GM13976 (cell line): ENCODE measurements around the gene CLEC2A.
"Not testable (repeated sequence)": the region's sequence is repeated elsewhere in the genome, so short reads cannot be mapped to it uniquely, and the experiment has no call there.

Source experiments
- DNase-seq: peaks from one replicate; pipeline ENCODE4 v3.0.0; 2012; ENCODE audit warnings: low spot score
- CTCF ChIP-seq: IDR thresholded peaks from 2 replicates; pipeline ENCODE4 v1.5.1; 2012; ENCODE audit warnings: borderline replicate concordance, mild to moderate bottlenecking; ENCODE audit not compliant: insufficient read depth; ENCODE audit errors: extremely low read depth, missing control alignments, control extremely low read depth
- in situ Hi-C: fragments of 300-500 bp; cut with MboI; formaldehyde crosslinking; loops from one replicate; pipeline ENCODE4 v1.12.0; 2022; ENCODE audit warnings: low sequenced_read_pairs, mixed read lengths, inconsistent platforms; ENCODE audit not compliant: unreplicated experiment

Gene CLEC2A

GRCh38 chr12:9969673-9970072 is 37.5 kb upstream of the CLEC2A start:
- in situ Hi-C loops = no loop called here
- no peak for DNase-seq
- no peak for TF ChIP-seq CTCF

- DNase-seq = no peak
- in situ Hi-C loops = no loop called here
- TF ChIP-seq CTCF = no peak
Measured at GRCh38 chr12:9961901-9962300, 29.7 kb upstream of the CLEC2A start.

- no peak for TF ChIP-seq CTCF
- in situ Hi-C loops = no loop called here
- no peak for DNase-seq
Measured at GRCh38 chr12:9961106-9961505, 28.9 kb upstream of the CLEC2A start.

- in situ Hi-C loops = no loop called here
- no peak for DNase-seq
- TF ChIP-seq CTCF = no peak
Measured at GRCh38 chr12:9960590-9960989, 28.4 kb upstream of the CLEC2A start.

- no peak for DNase-seq
- in situ Hi-C loops = no loop called here
- TF ChIP-seq CTCF = no peak
Measured at GRCh38 chr12:9957834-9958233, 25.7 kb upstream of the CLEC2A start.

- in situ Hi-C loops, DNase-seq: not testable (repeated sequence)
Measured at GRCh38 chr12:9952954-9953729, 21.0 kb upstream of the CLEC2A start.

- no peak for TF ChIP-seq CTCF
- DNase-seq = no peak
- in situ Hi-C loops = no loop called here
Measured at GRCh38 chr12:9951026-9951675, 19.0 kb upstream of the CLEC2A start.
